ENCODE data around the gene ALG1. TPM values are rescaled to one million over a fixed set of nuclear protein-coding genes. Genes with fewer than 3 reads are reported as not detected.
A peak's percentile ranks its signal among the peaks of the same experiment; 100 is the strongest.

ALG1 gene
- total and polyA plus RNA-seq, 2 of the 13 experiments (the other 11 are each of a cell fraction or from before 2014, with no cell fraction given) = 43.3 to 75.6 TPM

DNA sequence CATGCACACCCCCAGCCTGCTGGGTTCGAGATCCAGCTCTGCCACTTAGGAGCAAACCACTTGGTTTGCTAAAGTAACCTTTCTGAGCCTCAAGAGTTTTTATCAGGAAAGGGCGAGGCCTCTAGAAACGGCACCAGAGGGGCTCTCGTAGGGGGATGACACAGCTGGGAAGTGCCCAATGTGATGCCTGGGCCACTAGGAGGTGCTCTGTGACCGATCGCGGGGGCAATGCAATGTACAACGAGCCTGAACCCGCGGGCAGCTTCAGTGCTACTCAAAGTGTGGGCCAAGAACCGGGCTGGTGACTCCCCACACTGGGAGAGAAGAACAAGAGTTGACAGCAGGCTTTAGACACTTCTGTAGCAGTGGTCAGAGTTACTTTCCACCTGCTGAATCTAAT lies 15.3 kb upstream of the ALG1 start (continued):
- TF ChIP-seq, protein P1, sequence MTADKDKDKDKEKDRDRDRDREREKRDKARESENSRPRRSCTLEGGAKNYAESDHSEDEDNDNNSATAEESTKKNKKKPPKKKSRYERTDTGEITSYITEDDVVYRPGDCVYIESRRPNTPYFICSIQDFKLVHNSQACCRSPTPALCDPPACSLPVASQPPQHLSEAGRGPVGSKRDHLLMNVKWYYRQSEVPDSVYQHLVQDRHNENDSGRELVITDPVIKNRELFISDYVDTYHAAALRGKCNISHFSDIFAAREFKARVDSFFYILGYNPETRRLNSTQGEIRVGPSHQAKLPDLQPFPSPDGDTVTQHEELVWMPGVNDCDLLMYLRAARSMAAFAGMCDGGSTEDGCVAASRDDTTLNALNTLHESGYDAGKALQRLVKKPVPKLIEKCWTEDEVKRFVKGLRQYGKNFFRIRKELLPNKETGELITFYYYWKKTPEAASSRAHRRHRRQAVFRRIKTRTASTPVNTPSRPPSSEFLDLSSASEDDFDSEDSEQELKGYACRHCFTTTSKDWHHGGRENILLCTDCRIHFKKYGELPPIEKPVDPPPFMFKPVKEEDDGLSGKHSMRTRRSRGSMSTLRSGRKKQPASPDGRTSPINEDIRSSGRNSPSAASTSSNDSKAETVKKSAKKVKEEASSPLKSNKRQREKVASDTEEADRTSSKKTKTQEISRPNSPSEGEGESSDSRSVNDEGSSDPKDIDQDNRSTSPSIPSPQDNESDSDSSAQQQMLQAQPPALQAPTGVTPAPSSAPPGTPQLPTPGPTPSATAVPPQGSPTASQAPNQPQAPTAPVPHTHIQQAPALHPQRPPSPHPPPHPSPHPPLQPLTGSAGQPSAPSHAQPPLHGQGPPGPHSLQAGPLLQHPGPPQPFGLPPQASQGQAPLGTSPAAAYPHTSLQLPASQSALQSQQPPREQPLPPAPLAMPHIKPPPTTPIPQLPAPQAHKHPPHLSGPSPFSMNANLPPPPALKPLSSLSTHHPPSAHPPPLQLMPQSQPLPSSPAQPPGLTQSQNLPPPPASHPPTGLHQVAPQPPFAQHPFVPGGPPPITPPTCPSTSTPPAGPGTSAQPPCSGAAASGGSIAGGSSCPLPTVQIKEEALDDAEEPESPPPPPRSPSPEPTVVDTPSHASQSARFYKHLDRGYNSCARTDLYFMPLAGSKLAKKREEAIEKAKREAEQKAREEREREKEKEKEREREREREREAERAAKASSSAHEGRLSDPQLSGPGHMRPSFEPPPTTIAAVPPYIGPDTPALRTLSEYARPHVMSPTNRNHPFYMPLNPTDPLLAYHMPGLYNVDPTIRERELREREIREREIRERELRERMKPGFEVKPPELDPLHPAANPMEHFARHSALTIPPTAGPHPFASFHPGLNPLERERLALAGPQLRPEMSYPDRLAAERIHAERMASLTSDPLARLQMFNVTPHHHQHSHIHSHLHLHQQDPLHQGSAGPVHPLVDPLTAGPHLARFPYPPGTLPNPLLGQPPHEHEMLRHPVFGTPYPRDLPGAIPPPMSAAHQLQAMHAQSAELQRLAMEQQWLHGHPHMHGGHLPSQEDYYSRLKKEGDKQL (CRISPR knock-in tag; IDR thresholded peaks at IDR 0.05; ENCODE audit: low read depth) = no peak
- TF ChIP-seq ZMYM3 (CRISPR knock-in tag; IDR thresholded peaks at IDR 0.05) (no peak), TBL1XR1 (IDR thresholded peaks at IDR 0.05; ENCODE audit: borderline replicate concordance, low read length, partially characterized antibody) (no peak), ZNF17 (CRISPR knock-in tag; IDR thresholded peaks at IDR 0.05) (no peak), ZNF234 (CRISPR knock-in tag; conservative IDR thresholded peaks at IDR 0.05) (no peak), JUN (CRISPR knock-in tag; IDR thresholded peaks at IDR 0.05) (no peak), ZNF441 (CRISPR knock-in tag; IDR thresholded peaks at IDR 0.05; ENCODE audit: borderline replicate concordance) (no peak), STAG1 (CRISPR knock-in tag; IDR thresholded peaks at IDR 0.05) (peak; percentile 90), PLRG1 (conservative IDR thresholded peaks at IDR 0.05) (no peak), ZNF724P (CRISPR knock-in tag; IDR thresholded peaks at IDR 0.05; ENCODE audit: borderline replicate concordance) (no peak), HHEX (CRISPR knock-in tag; IDR thresholded peaks at IDR 0.05) (no peak), ZNF460 (CRISPR knock-in tag; IDR thresholded peaks at IDR 0.05; ENCODE audit: borderline replicate concordance) (no peak), ZSCAN21 (CRISPR knock-in tag; IDR thresholded peaks at IDR 0.05; ENCODE audit: borderline replicate concordance) (no peak), RXRA (CRISPR knock-in tag; IDR thresholded peaks at IDR 0.05) (no peak), RAD21 (CRISPR knock-in tag; IDR thresholded peaks at IDR 0.05) (peak; percentile 87)
- TF ChIP-seq, protein P2, sequence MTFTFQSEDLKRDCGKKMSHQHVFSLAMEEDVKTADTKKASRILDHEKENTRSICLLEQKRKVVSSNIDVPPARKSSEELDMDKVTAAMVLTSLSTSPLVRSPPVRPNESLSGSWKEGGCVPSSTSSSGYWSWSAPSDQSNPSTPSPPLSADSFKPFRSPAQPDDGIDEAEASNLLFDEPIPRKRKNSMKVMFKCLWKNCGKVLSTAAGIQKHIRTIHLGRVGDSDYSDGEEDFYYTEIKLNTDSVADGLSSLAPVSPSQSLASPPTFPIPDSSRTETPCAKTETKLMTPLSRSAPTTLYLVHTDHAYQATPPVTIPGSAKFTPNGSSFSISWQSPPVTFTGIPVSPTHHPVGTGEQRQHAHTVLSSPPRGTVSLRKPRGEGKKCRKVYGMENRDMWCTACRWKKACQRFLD (CRISPR knock-in tag; IDR thresholded peaks at IDR 0.05; ENCODE audit: borderline replicate concordance) = peak; percentile 67; the same call in 1 of the 2 replicates
- TF ChIP-seq, protein P3, sequence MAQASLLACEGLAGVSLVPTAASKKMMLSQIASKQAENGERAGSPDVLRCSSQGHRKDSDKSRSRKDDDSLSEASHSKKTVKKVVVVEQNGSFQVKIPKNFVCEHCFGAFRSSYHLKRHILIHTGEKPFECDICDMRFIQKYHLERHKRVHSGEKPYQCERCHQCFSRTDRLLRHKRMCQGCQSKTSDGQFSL (CRISPR knock-in tag; IDR thresholded peaks at IDR 0.05) = no peak
- TF ChIP-seq, protein P4, sequence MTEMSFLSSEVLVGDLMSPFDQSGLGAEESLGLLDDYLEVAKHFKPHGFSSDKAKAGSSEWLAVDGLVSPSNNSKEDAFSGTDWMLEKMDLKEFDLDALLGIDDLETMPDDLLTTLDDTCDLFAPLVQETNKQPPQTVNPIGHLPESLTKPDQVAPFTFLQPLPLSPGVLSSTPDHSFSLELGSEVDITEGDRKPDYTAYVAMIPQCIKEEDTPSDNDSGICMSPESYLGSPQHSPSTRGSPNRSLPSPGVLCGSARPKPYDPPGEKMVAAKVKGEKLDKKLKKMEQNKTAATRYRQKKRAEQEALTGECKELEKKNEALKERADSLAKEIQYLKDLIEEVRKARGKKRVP (CRISPR knock-in tag; IDR thresholded peaks at IDR 0.05) = no peak
- TF ChIP-seq, protein P5, sequence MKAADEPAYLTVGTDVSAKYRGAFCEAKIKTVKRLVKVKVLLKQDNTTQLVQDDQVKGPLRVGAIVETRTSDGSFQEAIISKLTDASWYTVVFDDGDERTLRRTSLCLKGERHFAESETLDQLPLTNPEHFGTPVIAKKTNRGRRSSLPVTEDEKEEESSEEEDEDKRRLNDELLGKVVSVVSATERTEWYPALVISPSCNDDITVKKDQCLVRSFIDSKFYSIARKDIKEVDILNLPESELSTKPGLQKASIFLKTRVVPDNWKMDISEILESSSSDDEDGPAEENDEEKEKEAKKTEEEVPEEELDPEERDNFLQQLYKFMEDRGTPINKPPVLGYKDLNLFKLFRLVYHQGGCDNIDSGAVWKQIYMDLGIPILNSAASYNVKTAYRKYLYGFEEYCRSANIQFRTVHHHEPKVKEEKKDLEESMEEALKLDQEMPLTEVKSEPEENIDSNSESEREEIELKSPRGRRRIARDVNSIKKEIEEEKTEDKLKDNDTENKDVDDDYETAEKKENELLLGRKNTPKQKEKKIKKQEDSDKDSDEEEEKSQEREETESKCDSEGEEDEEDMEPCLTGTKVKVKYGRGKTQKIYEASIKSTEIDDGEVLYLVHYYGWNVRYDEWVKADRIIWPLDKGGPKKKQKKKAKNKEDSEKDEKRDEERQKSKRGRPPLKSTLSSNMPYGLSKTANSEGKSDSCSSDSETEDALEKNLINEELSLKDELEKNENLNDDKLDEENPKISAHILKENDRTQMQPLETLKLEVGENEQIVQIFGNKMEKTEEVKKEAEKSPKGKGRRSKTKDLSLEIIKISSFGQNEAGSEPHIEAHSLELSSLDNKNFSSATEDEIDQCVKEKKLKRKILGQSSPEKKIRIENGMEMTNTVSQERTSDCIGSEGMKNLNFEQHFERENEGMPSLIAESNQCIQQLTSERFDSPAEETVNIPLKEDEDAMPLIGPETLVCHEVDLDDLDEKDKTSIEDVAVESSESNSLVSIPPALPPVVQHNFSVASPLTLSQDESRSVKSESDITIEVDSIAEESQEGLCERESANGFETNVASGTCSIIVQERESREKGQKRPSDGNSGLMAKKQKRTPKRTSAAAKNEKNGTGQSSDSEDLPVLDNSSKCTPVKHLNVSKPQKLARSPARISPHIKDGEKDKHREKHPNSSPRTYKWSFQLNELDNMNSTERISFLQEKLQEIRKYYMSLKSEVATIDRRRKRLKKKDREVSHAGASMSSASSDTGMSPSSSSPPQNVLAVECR (CRISPR knock-in tag; IDR thresholded peaks at IDR 0.05; ENCODE audit: borderline replicate concordance) = no peak
